ENCODE results near the gene SCN1A.

The SCN1A gene

DNA sequence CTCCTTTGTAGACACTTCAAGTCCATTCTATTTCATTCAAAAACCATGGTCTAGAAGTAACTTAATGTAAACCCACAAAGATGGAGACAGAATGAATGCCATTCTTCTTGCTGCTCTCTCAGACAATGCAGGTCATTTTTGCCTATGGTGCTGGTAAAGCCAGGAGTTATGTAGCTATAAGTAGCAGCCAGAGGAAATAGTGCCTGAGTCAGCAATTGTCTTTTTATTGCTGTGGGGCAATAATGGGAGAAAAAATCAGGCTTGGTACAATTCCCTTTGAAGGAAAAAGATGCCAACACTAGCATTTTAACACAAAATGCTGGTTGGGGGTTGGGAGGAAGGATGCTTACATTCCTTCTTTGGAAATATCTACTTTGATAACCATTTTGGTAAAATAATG, 43.5 kb downstream of the SCN1A start:
- Histone ChIP-seq H3K4me1 (ENCODE audit: control insufficient read depth, insufficient read depth, low read length, unreplicated experiment) (peaks cover 13% of the 10 kb centered on the region), H3K79me2 (ENCODE audit: control insufficient read depth, insufficient read depth, low read length, unreplicated experiment) (no peaks in the 10 kb centered on the region), H3K36me3 (ENCODE audit: insufficient read depth, low read length) (no peaks in the 10 kb centered on the region), H3K27ac (ENCODE audit: low read depth, low read length) (no peak overlapping the region), H2AFZ (ENCODE audit: low read length, unreplicated experiment) (no peak overlapping the region), H3K4me3 (ENCODE audit: low read depth, low read length) (no peak overlapping the region), H3K27me3 (ENCODE audit: insufficient read depth, low read length) (no peaks in the 10 kb centered on the region)

DNA sequence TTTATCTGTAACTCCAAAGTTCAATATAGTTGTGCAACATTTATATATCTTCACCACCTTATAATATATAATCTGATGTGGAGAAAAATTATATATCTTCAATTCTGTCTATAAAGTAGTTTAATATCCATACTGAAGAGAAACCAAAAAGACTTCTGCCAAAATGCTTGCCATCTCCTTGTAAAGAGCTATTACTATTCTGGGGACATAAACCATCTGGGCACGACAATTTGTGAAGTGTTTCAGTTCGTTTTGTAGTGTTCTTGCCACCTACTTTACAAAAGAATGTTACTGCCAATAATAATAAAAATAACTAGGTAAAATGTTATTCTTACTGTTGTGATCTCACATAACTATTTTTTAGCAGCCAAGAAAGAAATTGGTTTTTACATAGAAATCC, 45.1 kb downstream of the SCN1A start:
- Histone ChIP-seq H3K79me2 (ENCODE audit: control insufficient read depth, insufficient read depth, low read length, unreplicated experiment) (no peaks in the 10 kb centered on the region), H2AFZ (ENCODE audit: low read length, unreplicated experiment) (no peak overlapping the region), H3K4me1 (ENCODE audit: control insufficient read depth, insufficient read depth, low read length, unreplicated experiment) (no peaks in the 10 kb centered on the region), H3K27me3 (ENCODE audit: insufficient read depth, low read length) (no peaks in the 10 kb centered on the region), H3K36me3 (ENCODE audit: insufficient read depth, low read length) (no peaks in the 10 kb centered on the region), H3K4me3 (ENCODE audit: low read depth, low read length) (no peak overlapping the region), H3K27ac (ENCODE audit: low read depth, low read length) (no peak overlapping the region)

DNA sequence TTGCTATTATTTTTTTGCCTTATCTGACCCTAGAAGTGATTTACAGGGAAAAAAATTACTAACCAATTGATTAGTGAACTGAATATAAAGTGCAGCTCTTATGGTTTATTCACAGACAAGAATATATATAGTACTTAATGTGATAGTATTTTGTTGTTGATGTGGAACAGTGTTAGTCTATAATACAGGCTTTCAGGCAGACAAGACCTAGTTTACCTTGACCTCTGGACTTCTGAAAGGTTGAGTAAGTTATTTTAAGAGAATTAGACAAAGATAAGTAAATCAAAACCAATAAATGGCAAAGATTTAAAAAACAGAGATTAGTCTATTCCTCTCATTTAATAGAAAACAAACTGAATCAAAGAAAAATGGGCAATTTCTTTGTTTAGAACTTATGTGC, 46.0 kb downstream of the SCN1A start:
- no peaks in the 10 kb centered on the region for H3K4me1 ChIP-seq (ENCODE audit: control insufficient read depth, insufficient read depth, low read length, unreplicated experiment)
- H3K27ac ChIP-seq (ENCODE audit: low read depth, low read length) = no peak overlapping the region
- no peak overlapping the region for H3K4me3 ChIP-seq (ENCODE audit: low read depth, low read length)
- H3K79me2 ChIP-seq (ENCODE audit: control insufficient read depth, insufficient read depth, low read length, unreplicated experiment) = no peaks in the 10 kb centered on the region
- no peak overlapping the region for H2AFZ ChIP-seq (ENCODE audit: low read length, unreplicated experiment)
- no peaks in the 10 kb centered on the region for H3K36me3 ChIP-seq (ENCODE audit: insufficient read depth, low read length)
- H3K27me3 ChIP-seq (ENCODE audit: insufficient read depth, low read length) = no peaks in the 10 kb centered on the region

DNA sequence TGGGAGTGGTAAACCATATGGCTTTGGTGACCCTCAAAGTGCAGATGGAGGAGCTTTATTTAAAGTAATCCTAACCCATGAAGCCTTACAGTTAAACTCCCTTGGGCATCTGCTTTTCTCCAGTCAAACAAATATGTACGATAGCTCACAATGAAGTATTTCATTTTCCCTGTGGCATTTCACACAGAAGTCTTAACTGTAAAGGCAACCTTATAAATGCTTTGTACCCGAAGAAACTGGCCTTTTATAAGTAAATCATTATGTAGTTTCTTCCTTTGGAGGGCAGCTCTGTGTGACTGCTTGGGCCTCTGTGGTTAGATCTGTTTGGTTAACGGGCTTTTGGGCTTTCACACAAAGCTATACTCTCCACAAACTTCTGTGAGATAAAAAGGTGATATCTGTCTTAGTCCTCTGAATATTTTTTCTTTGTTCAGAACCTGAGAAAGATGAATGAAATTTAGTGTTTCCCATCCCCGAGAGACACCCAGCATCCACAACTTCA, 46.6 kb downstream of the SCN1A start:
- Histone ChIP-seq H3K36me3 (ENCODE audit: insufficient read depth, low read length) (no peaks in the 10 kb centered on the region), H3K27ac (ENCODE audit: low read depth, low read length) (no peak overlapping the region), H3K4me3 (ENCODE audit: low read depth, low read length) (no peak overlapping the region), H3K27me3 (ENCODE audit: insufficient read depth, low read length) (no peaks in the 10 kb centered on the region), H3K4me1 (ENCODE audit: control insufficient read depth, insufficient read depth, low read length, unreplicated experiment) (no peaks in the 10 kb centered on the region), H2AFZ (ENCODE audit: low read length, unreplicated experiment) (no peak overlapping the region), H3K79me2 (ENCODE audit: control insufficient read depth, insufficient read depth, low read length, unreplicated experiment) (no peaks in the 10 kb centered on the region)

DNA sequence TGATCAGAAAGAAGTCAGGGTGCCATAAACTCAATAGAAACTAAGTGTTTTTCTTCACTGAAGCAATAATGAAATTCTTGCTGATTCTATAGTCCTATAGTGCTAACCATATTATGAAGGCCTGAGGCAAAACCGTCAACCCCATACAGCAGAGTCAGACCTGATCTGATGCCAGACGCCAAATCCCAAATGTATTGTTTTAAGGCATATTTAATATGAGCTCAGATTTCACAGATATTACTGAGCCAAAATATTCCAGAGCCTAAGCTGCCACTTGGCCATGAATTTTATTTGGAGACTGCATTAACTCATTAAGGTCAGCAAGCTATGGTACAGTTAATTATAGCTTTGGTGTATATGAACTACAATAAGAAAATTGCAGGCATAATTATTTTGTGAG, 53.4 kb downstream of the SCN1A start:
- Histone ChIP-seq H3K79me2 (ENCODE audit: control insufficient read depth, insufficient read depth, low read length, unreplicated experiment) (no peaks in the 10 kb centered on the region), H3K4me3 (ENCODE audit: low read depth, low read length) (no peak overlapping the region), H3K27me3 (ENCODE audit: insufficient read depth, low read length) (no peaks in the 10 kb centered on the region), H3K36me3 (ENCODE audit: insufficient read depth, low read length) (no peaks in the 10 kb centered on the region), H3K27ac (ENCODE audit: low read depth, low read length) (no peak overlapping the region), H2AFZ (ENCODE audit: low read length, unreplicated experiment) (no peak overlapping the region), H3K4me1 (ENCODE audit: control insufficient read depth, insufficient read depth, low read length, unreplicated experiment) (peaks cover 4% of the 10 kb centered on the region)

DNA sequence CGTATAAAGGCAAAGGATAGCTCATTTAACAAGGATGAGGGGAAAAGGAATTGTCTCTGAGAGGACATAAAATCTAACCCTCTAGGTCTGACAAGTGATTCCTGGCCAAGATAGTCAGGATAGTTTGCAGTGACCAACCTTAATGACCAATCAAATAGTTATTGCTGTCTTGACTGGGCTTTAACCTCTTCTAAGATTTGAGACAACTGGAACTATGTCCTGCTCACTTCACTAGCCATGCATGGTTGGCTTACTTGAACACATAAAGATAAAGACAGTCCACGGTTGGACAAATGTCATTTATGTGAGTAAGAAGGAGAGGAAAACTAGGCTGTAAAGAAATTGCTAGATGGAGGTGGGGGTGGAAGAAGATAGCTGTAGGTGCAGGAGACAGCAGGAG, 53.8 kb downstream of the SCN1A start:
- Histone ChIP-seq H3K27ac (ENCODE audit: low read depth, low read length) (no peak overlapping the region), H3K36me3 (ENCODE audit: insufficient read depth, low read length) (no peaks in the 10 kb centered on the region), H3K4me3 (ENCODE audit: low read depth, low read length) (no peak overlapping the region), H2AFZ (ENCODE audit: low read length, unreplicated experiment) (no peak overlapping the region), H3K79me2 (ENCODE audit: control insufficient read depth, insufficient read depth, low read length, unreplicated experiment) (no peaks in the 10 kb centered on the region), H3K4me1 (ENCODE audit: control insufficient read depth, insufficient read depth, low read length, unreplicated experiment) (peaks cover 9% of the 10 kb centered on the region), H3K27me3 (ENCODE audit: insufficient read depth, low read length) (no peaks in the 10 kb centered on the region)

DNA sequence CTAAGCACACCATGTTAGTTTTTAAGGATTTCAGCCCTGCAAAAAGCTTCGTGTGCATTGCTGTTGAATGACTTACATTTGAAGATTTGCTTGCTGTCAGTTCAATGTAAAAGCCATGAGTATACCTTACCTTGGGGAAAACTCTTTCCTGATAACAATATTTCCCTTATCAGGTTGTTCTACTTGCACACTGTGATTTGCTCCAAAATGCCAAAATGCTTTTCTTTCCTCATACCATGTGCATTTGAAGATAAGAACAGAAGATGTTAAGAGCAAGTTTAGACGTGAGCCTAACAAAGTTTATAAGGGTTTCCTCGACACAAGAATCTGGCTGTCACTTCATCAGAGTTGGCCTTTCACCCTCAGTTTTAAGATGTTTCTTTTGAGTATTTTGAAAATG, 57.6 kb downstream of the SCN1A start:
- Histone ChIP-seq H2AFZ (ENCODE audit: low read length, unreplicated experiment) (no peak overlapping the region), H3K27me3 (ENCODE audit: insufficient read depth, low read length) (no peaks in the 10 kb centered on the region), H3K4me1 (ENCODE audit: control insufficient read depth, insufficient read depth, low read length, unreplicated experiment) (peaks cover 18% of the 10 kb centered on the region), H3K4me3 (ENCODE audit: low read depth, low read length) (no peak overlapping the region), H3K36me3 (ENCODE audit: insufficient read depth, low read length) (no peaks in the 10 kb centered on the region), H3K79me2 (ENCODE audit: control insufficient read depth, insufficient read depth, low read length, unreplicated experiment) (no peaks in the 10 kb centered on the region), H3K27ac (ENCODE audit: low read depth, low read length) (no peak overlapping the region)

DNA sequence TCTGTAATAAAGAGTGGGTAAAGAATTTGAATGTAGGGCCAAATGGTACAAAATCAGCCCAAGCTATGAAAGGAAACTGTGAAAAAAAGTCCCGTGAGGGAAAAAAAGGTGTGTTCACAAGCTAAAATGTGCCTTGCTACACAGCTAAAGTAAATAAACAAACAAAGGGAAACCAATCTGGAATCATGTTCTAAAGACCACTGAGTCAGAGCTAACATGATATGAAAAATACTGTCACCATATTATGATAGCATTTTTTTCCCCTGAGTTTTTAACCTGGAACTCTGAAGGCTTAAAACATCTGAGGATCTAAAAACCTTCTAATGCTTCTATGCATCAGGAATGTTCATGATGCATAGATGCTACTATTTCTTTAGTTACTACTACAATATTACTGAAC, 58.8 kb downstream of the SCN1A start:
- Histone ChIP-seq H3K4me3 (ENCODE audit: low read depth, low read length) (peak overlapping the region; percentile 10; the same call in 1 of the 2 replicates), H3K27ac (ENCODE audit: low read depth, low read length) (peak overlapping the region; percentile 47), H3K27me3 (ENCODE audit: insufficient read depth, low read length) (no peaks in the 10 kb centered on the region), H3K4me1 (ENCODE audit: control insufficient read depth, insufficient read depth, low read length, unreplicated experiment) (peaks cover 27% of the 10 kb centered on the region), H2AFZ (ENCODE audit: low read length, unreplicated experiment) (no peak overlapping the region), H3K79me2 (ENCODE audit: control insufficient read depth, insufficient read depth, low read length, unreplicated experiment) (no peaks in the 10 kb centered on the region), H3K36me3 (ENCODE audit: insufficient read depth, low read length) (no peaks in the 10 kb centered on the region)

DNA sequence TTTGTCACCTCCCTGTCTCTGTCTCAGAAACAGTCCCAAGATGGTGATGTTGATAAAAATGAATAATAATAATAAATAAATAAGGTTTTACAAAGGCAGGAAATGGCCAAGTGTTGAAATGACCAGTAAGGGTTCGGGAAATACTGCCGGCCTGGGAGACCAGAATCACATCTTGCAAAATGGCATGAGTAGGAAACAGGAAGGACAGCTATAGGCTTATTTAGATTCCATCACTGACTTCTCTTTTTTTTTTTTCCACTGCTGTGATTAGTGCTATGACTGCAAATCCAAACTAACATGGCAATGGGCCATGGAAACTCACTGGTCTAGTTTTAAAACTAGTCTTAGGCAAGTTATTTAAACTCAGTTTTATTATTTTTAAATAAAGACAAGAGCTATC, 60.6 kb downstream of the SCN1A start:
- H3K27ac ChIP-seq (ENCODE audit: low read depth, low read length) = no peak overlapping the region
- H2AFZ ChIP-seq (ENCODE audit: low read length, unreplicated experiment) = no peak overlapping the region
- H3K4me3 ChIP-seq (ENCODE audit: low read depth, low read length) = no peak overlapping the region
- H3K79me2 ChIP-seq (ENCODE audit: control insufficient read depth, insufficient read depth, low read length, unreplicated experiment) = no peaks in the 10 kb centered on the region
- H3K36me3 ChIP-seq (ENCODE audit: insufficient read depth, low read length) = no peaks in the 10 kb centered on the region
- no peaks in the 10 kb centered on the region for H3K27me3 ChIP-seq (ENCODE audit: insufficient read depth, low read length)
- peaks cover 27% of the 10 kb centered on the region for H3K4me1 ChIP-seq (ENCODE audit: control insufficient read depth, insufficient read depth, low read length, unreplicated experiment)

DNA sequence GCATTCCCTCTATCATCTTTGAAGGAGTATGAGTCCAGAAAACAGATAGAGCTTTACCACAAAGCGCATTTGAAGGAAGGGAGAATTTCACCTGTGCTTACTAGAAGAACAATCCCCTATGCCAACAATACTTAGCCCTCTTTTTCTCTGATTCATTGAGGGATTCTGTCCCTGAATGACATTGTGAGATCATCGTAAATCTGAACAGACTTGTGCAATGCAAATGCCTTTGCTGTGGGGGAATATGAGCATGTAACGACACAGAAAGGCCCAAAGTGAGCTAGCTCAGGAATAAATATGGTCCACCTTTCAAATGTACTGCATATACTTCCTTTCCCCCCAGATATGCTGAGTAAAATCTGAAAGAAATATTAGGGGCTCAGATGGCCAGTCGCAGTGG, 67.6 kb downstream of the SCN1A start:
- Histone ChIP-seq H3K27me3 (ENCODE audit: insufficient read depth, low read length) (no peaks in the 10 kb centered on the region), H3K36me3 (ENCODE audit: insufficient read depth, low read length) (no peaks in the 10 kb centered on the region), H3K27ac (ENCODE audit: low read depth, low read length) (peak overlapping the region; percentile 28; the same call in 1 of the 2 replicates), H3K4me3 (ENCODE audit: low read depth, low read length) (no peak overlapping the region), H2AFZ (ENCODE audit: low read length, unreplicated experiment) (no peak overlapping the region), H3K79me2 (ENCODE audit: control insufficient read depth, insufficient read depth, low read length, unreplicated experiment) (no peaks in the 10 kb centered on the region), H3K4me1 (ENCODE audit: control insufficient read depth, insufficient read depth, low read length, unreplicated experiment) (peaks cover 34% of the 10 kb centered on the region)

DNA sequence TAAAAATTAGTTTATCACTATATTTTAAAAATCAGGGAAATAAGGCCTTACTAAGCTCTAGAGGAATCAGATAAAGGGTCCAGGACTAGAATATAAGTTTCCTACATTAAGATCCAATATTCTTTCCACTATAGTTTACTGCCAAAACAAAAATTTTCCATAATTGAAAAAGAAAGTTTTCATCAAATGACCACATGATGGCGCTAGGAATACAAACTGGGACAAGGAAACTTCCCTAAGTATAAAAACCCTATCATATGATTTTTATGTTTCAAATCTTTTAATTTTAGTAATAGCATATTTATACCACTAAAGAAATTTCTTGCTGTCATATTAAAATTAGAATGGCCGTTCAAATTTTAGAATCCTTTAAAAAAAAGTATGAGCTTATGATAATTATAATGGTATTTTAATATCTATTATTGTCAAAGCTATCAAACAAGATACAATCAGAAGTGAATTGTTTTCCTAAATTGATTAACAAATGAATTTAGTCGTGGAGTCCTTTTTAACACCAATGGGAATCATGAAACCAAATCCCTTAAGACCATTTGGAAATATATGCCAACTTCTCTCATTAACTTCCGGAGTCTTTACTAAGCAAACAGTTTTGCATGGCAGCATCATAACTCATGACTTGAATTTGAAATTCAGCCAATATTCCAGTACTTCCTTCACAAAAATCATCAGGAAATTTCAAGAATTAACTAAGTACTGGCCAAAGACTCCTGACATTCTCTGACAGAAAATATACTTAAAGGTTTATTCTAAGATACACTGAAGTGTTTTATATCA, 70.3 kb downstream of the SCN1A start:
- Histone ChIP-seq H3K79me2 (ENCODE audit: control insufficient read depth, insufficient read depth, low read length, unreplicated experiment) (no peaks in the 10 kb centered on the region), H3K27ac (ENCODE audit: low read depth, low read length) (peak overlapping the region; percentile 70), H3K27me3 (ENCODE audit: insufficient read depth, low read length) (no peaks in the 10 kb centered on the region), H3K4me3 (ENCODE audit: low read depth, low read length) (no peak overlapping the region), H3K4me1 (ENCODE audit: control insufficient read depth, insufficient read depth, low read length, unreplicated experiment) (peaks cover 26% of the 10 kb centered on the region), H2AFZ (ENCODE audit: low read length, unreplicated experiment) (no peak overlapping the region), H3K36me3 (ENCODE audit: insufficient read depth, low read length) (no peaks in the 10 kb centered on the region)

All from ACC112 (cell line).